A549 treated with CpdA at 1 μM for 4 hours (cell line): Measurements from ENCODE around the gene NMRK1. TPM values are rescaled to one million over a fixed set of nuclear protein-coding genes. Genes with fewer than 3 reads are reported as not detected.

Experiments used
- total RNA-seq: library from RNA; stranded (reverse); fragments of 200-300 nt; extraction: Qiagen RNA extraction; gene quantifications from 5 replicates; pipeline ENCODE4 v1.2.3, GENCODE V29; 2022; ENCODE audit warnings: low read depth

The NMRK1 gene
- total RNA-seq, result 4.2 to 7.1 TPM (median 5.3 TPM) in 5 replicates

DNA sequence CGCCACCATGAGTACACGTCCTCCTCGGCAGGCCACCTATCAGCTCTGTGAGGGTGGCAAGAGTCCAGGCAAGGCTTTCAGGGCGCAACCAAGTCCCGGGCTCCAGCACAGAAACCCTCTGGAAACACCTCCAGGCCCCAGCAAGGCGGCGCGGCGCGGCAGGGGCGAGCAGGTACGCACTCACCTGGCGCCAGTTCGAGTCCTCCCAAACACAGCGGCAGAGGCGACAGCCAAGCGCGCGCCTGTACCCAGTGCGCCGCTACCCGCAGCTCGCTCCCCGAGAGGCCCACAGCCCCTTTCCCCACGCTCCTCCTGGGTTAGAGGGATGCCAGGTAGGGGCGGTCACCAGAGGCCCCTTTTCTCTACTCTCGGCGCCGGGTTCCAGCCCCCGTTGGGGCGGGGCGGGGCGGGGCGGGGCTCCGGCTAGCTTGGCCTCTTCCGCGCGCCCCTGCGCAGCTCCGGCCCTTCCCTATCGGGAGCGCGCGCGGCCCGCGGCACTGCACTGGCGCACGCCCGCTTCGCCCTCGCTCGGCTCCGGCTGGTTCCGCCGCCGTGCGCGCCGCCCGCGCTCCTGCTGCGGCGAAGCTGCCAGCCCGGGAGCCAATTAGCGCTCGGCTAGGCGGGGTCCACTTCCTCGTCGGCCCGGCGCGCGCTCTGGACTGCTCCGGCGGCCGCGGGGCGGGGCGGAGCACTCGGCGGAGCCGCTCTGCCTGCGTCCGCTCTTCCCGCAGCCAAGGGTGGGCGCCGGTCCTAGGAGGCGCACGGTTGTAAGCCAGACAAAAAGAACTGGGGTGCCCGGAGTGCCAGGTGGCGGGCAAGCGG, at the start of gene NMRK1, which contains the start of gene OSTF1:
Gene NMRK1, minus strand, starts transcription at position 332 of the 822 bp plus-strand sequence. CDS start 5,040 bp downstream, outside the sequence.
Gene OSTF1, plus strand, starts transcription at position 691 of the 822 bp plus-strand sequence. CDS start 179 bp downstream, outside the sequence.

Other genes starting within 250 kb of the NMRK1 start
- gene TRPM6, start 200.2 kb downstream of the NMRK1 start, total RNA-seq, result 1.1 to 1.6 TPM (median 1.2 TPM) in 5 replicates
- gene C9orf40, start 135.2 kb downstream of the NMRK1 start, total RNA-seq, result 7.2 to 12.2 TPM (median 10.8 TPM) in 5 replicates
- gene CARNMT1, start 59.9 kb downstream of the NMRK1 start, total RNA-seq, result 12.7 to 15.5 TPM (median 13.8 TPM) in 5 replicates
- 14.4 to 19.3 TPM (median 15.3 TPM) in 5 replicates for gene OSTF1, start 359 bp upstream of the NMRK1 start, total RNA-seq